ENCODE measurements around the gene SEC14L2.

SEC14L2 gene

DNA sequence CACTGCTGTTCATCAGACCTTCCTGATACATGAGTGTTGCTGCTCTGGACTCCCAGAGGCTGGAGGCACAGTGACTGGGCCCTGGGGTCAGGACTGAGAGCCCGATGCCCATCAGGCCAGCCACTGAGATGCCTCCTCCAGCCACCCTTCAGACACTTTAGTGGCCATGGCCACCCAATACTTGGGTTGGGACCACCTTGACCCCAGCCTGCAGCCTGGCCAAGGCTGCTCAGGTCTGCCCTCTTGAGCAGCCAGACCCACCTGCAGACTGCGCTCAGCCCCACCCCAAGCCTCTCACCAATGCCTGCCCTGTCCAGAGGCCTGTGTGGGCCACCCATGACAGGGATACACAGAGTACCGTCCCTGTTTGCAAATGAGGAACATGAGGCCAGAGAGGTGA lies 13.8 kb upstream of the SEC14L2 start (continued):
- TF ChIP-seq SALL2 (tag by site-specific recombination; IDR thresholded peaks at IDR 0.05; ENCODE audit: borderline replicate concordance) (no peak), ZNF544 (tag by site-specific recombination; IDR thresholded peaks at IDR 0.05) (no peak)

DNA sequence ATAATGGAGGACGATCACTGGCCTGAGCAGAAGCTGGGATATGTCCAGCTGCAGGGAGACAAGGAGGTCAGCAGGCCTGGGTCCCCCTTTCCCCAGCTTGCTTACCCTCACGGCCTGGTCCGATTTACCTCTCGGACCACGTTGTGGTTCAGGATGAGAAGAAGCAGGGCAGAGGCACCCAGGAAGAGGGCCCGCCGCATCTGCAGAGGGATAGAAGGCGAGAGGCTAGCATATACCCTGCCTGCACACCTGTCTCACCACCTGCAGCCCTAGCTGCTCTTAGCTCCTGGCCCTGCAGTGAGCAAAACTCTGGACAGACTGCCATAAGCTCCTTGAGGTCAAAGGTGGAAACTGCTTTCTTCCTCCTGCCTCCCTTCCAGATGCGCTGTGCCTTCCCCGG lies 10.9 kb upstream of the SEC14L2 start:
- POLR2A ChIA-PET, result interaction anchor here (0.7 to 1.9 kb wide), 4 partner anchors 11 to 110 kb away, joined by 3 to 11 read pairs (median 4); partner anchors contain the start of genes CCDC157, SEC14L2 and SF3A1
- H3K4me3 ChIP-seq (ENCODE audit: low read depth, low read length), result no peak overlapping the region
- TF ChIP-seq ZNF223 (tag by site-specific recombination; IDR thresholded peaks at IDR 0.05) (no peak), ZNF157 (tag by site-specific recombination; IDR thresholded peaks at IDR 0.05) (no peak), ZBTB1 (tag by site-specific recombination; IDR thresholded peaks at IDR 0.05) (no peak), FEZF1 (tag by site-specific recombination; IDR thresholded peaks at IDR 0.05) (no peak), ZNF302 (tag by site-specific recombination; IDR thresholded peaks at IDR 0.05; ENCODE audit: low read depth) (no peak), ZNF791 (tag by site-specific recombination; IDR thresholded peaks at IDR 0.05) (no peak), ZNF624 (tag by site-specific recombination; IDR thresholded peaks at IDR 0.05) (no peak)
- TF ChIP-seq, protein P1, sequence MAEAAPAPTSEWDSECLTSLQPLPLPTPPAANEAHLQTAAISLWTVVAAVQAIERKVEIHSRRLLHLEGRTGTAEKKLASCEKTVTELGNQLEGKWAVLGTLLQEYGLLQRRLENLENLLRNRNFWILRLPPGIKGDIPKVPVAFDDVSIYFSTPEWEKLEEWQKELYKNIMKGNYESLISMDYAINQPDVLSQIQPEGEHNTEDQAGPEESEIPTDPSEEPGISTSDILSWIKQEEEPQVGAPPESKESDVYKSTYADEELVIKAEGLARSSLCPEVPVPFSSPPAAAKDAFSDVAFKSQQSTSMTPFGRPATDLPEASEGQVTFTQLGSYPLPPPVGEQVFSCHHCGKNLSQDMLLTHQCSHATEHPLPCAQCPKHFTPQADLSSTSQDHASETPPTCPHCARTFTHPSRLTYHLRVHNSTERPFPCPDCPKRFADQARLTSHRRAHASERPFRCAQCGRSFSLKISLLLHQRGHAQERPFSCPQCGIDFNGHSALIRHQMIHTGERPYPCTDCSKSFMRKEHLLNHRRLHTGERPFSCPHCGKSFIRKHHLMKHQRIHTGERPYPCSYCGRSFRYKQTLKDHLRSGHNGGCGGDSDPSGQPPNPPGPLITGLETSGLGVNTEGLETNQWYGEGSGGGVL (tag by site-specific recombination; IDR thresholded peaks at IDR 0.05), result no peak
- CTCF ChIA-PET, result interaction anchor here (0.6 to 3.6 kb wide), 16 partner anchors 9 to 278 kb away, joined by 3 to 36 read pairs (median 4); partner anchors contain the start of genes CASTOR1, CCDC157, SEC14L2 and SF3A1
- H3K27ac ChIP-seq (ENCODE audit: extremely low read depth, low read depth, low read length), result no peak overlapping the region; the same call in 1 of the 2 replicates
- H3K9me3 ChIP-seq (ENCODE audit: control insufficient read depth, insufficient read depth, low read depth, low read length), result no peaks in the 10 kb centered on the region
- peaks cover 2% of the 10 kb centered on the region; the same call in 1 of the 2 replicates for H3K4me1 ChIP-seq (ENCODE audit: control insufficient read depth, insufficient read depth, low read length)
- peaks cover 0 to 39% of the 10 kb centered on the region in 2 experiments; a peak in 2 of 3 replicates for H3K36me3 ChIP-seq (ENCODE audit: control insufficient read depth in 2 of 2, insufficient read depth in 1 of 2, low read length in 2 of 2)

DNA sequence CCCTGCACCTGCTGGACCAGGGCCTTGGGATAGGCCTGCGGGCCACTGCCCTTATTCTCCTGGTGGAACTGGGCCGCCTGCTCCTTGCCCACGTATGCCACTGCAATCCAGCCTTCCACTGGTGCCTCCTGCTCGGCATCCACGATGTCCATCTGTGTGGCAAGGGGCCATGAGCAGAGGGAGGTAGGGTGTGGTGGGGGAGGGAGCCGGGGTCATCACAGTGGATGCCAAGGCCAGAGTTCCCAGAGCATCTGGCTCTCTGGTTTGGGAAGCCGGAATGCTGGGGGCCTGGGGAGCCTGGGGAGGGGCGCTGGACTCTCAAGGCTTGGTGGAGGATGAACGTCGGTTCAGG lies 10.2 kb upstream of the SEC14L2 start:
- Histone ChIP-seq H3K27ac (ENCODE audit: extremely low read depth, low read depth, low read length) (peak overlapping the region; percentile 76; the same call in 1 of the 2 replicates), H3K9me3 (ENCODE audit: control insufficient read depth, insufficient read depth, low read depth, low read length) (no peaks in the 10 kb centered on the region), H3K36me3 (ENCODE audit: control insufficient read depth in 2 of 2, insufficient read depth in 1 of 2, low read length in 2 of 2) (peaks cover 0 to 33% of the 10 kb centered on the region in 2 experiments; a peak in 2 of 3 replicates), H3K4me3 (ENCODE audit: low read depth, low read length) (peak overlapping the region; percentile 62), H3K4me1 (ENCODE audit: control insufficient read depth, insufficient read depth, low read length) (peaks cover 2% of the 10 kb centered on the region; the same call in 1 of the 2 replicates)
- CTCF ChIA-PET, result interaction anchor here (0.7 to 3.6 kb wide), 16 partner anchors 8 to 279 kb away, joined by 3 to 36 read pairs (median 4); partner anchors contain the start of genes CASTOR1, CCDC157, SEC14L2 and SF3A1
- POLR2A ChIA-PET, result interaction anchor here (1.0 to 1.2 kb wide), 2 partner anchors 10 to 30 kb away, joined by 4 to 8 read pairs; partner anchors contain the start of genes CCDC157, SEC14L2 and SF3A1
- TF ChIP-seq OVOL3 (tag by site-specific recombination; IDR thresholded peaks at IDR 0.05), result no peak
- no peak for TF ChIP-seq BCL11B (tag by site-specific recombination; IDR thresholded peaks at IDR 0.05; ENCODE audit: low read depth)
- TF ChIP-seq KLF10 (tag by site-specific recombination; IDR thresholded peaks at IDR 0.05), result no peak
- TF ChIP-seq SETDB1 (IDR thresholded peaks at IDR 0.05; ENCODE audit: insufficient read length, low read length), result no peak
- no peak for TF ChIP-seq ZNF623 (tag by site-specific recombination; IDR thresholded peaks at IDR 0.05)
- TF ChIP-seq, protein P2, sequence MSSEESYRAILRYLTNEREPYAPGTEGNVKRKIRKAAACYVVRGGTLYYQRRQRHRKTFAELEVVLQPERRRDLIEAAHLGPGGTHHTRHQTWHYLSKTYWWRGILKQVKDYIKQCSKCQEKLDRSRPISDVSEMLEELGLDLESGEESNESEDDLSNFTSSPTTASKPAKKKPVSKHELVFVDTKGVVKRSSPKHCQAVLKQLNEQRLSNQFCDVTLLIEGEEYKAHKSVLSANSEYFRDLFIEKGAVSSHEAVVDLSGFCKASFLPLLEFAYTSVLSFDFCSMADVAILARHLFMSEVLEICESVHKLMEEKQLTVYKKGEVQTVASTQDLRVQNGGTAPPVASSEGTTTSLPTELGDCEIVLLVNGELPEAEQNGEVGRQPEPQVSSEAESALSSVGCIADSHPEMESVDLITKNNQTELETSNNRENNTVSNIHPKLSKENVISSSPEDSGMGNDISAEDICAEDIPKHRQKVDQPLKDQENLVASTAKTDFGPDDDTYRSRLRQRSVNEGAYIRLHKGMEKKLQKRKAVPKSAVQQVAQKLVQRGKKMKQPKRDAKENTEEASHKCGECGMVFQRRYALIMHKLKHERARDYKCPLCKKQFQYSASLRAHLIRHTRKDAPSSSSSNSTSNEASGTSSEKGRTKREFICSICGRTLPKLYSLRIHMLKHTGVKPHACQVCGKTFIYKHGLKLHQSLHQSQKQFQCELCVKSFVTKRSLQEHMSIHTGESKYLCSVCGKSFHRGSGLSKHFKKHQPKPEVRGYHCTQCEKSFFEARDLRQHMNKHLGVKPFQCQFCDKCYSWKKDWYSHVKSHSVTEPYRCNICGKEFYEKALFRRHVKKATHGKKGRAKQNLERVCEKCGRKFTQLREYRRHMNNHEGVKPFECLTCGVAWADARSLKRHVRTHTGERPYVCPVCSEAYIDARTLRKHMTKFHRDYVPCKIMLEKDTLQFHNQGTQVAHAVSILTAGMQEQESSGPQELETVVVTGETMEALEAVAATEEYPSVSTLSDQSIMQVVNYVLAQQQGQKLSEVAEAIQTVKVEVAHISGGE (tag by site-specific recombination; conservative IDR thresholded peaks at IDR 0.05; ENCODE audit: low read depth), result no peak
- TF ChIP-seq, protein P3, sequence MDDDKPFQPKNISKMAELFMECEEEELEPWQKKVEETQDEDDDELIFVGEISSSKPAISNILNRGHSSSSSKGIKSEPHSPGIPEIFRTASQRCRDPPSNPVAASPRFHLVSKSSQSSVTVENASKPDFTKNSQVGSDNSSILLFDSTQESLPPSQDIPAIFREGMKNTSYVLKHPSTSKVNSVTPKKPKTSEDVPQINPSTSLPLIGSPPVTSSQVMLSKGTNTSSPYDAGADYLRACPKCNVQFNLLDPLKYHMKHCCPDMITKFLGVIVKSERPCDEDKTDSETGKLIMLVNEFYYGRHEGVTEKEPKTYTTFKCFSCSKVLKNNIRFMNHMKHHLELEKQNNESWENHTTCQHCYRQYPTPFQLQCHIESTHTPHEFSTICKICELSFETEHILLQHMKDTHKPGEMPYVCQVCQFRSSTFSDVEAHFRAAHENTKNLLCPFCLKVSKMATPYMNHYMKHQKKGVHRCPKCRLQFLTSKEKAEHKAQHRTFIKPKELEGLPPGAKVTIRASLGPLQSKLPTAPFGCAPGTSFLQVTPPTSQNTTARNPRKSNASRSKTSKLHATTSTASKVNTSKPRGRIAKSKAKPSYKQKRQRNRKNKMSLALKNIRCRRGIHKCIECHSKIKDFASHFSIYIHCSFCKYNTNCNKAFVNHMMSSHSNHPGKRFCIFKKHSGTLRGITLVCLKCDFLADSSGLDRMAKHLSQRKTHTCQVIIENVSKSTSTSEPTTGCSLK (tag by site-specific recombination; IDR thresholded peaks at IDR 0.05), result no peak
- no peak for TF ChIP-seq ZBTB7A (tag by site-specific recombination; IDR thresholded peaks at IDR 0.05; ENCODE audit: low read depth)
- peak; percentile 11; the same call in 1 of the 2 replicates for TF ChIP-seq SP3 (tag by site-specific recombination; IDR thresholded peaks at IDR 0.05)
- no peak for TF ChIP-seq TCF7L2 (IDR thresholded peaks at IDR 0.05; ENCODE audit: borderline replicate concordance, low read depth, low read length)
- no peak for TF ChIP-seq ZNF121 (tag by site-specific recombination; IDR thresholded peaks at IDR 0.05)
- TF ChIP-seq MEIS1 (CRISPR knock-in tag; IDR thresholded peaks at IDR 0.05; ENCODE audit: borderline replicate concordance), result no peak
- peak; percentile 26; the same call in 1 of the 2 replicates for TF ChIP-seq ZIC2 (tag by site-specific recombination; IDR thresholded peaks at IDR 0.05)
- TF ChIP-seq, protein P4, sequence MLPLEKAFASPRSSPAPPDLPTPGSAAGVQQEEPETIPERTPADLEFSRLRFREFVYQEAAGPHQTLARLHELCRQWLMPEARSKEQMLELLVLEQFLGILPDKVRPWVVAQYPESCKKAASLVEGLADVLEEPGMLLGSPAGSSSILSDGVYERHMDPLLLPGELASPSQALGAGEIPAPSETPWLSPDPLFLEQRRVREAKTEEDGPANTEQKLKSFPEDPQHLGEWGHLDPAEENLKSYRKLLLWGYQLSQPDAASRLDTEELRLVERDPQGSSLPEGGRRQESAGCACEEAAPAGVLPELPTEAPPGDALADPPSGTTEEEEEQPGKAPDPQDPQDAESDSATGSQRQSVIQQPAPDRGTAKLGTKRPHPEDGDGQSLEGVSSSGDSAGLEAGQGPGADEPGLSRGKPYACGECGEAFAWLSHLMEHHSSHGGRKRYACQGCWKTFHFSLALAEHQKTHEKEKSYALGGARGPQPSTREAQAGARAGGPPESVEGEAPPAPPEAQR (tag by site-specific recombination; IDR thresholded peaks at IDR 0.05), result no peak
- TF ChIP-seq ZNF169 (tag by site-specific recombination; IDR thresholded peaks at IDR 0.05), result no peak
- TF ChIP-seq ZNF266 (tag by site-specific recombination; IDR thresholded peaks at IDR 0.05; ENCODE audit: low read depth), result no peak

Measured in HEK293 (cell line).